Fibroblast of skin of scalp (primary cell): ENCODE results near the gene PARVG. TPM values are rescaled to one million over a fixed set of nuclear protein-coding genes. Genes with fewer than 3 reads are reported as not detected.

Source experiments
- DNase-seq: peaks from one replicate; pipeline ENCODE4 v3.0.0-alpha.2; 2013
- polyA plus RNA-seq, 2 experiments: library from polyadenylated mRNA; unstranded; fragments of 120-200 nt; gene quantifications; one replicate each; pipeline ENCODE4 v1.2.1, GENCODE V29; 2013; ENCODE audit not compliant: insufficient read length in 2 of 2

The PARVG gene, protein sequence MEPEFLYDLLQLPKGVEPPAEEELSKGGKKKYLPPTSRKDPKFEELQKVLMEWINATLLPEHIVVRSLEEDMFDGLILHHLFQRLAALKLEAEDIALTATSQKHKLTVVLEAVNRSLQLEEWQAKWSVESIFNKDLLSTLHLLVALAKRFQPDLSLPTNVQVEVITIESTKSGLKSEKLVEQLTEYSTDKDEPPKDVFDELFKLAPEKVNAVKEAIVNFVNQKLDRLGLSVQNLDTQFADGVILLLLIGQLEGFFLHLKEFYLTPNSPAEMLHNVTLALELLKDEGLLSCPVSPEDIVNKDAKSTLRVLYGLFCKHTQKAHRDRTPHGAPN
- polyA plus RNA-seq (2013, experiment 1 of 2; ENCODE audit: insufficient read length) = not detected
- 0.17 TPM for polyA plus RNA-seq (2013, experiment 2 of 2; ENCODE audit: insufficient read length)

- no peak for DNase-seq
Observed at GRCh38 chr22:44180706-44181032, at the start of gene PARVG. Gene PARVG, plus strand, starts transcription at chr22:44180925. Its CDS starts 2,405 bp downstream, at chr22:44183330.

DNA sequence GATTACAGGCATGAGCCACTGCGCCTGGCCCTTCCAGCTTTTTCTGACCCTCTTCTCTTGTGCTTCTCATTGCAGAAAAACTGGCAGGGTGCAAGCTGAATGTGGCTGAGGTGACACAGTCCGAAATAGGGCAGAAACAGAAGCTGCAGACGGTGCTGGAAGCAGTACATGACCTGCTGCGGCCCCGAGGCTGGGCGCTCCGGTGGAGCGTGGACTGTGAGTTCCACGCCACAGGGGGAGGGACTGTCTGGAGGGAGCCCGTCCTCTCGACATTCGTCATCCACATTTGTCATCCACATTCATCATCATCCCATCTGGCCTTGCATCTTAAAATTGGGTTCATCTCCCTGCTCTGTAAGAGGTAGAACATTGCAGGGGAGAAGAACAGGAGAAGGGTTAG, 49.3 kb upstream of the PARVG start:
- DNase-seq = no peak

DNA sequence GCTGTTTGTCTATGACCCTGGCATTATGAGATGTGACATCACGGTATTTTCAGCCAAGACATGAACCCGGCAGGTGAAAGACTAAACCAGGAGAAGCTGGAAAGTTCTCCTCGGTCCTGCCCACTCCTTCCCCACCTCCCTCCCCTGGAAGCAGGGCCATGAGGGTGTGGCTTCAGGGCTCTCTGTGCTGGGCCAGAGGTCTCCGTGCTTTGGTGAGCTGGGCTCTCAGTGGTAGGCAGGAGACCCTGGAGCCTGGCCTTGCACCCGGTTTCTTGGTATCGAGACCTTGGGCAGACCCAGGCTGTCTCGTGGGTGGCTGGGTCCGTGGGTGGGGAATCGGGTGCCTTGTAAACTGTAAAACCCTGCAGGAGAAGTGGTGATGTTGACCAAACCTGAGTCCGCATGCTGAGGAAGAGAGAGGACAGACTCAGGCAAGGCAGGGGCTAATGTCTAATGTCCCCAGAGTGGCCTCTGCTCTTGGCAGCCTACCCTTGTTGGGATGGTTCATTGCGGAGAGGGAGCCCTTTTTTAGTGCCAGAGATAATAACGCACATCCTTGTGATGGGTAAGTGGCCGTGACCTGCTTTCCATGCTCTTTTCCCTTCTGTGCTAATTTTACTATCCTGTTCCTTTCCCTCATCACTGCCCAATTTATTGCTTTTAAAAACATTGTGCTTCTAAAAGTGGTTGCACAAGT, 48.6 kb upstream of the PARVG start:
- no peak for DNase-seq

- DNase-seq = no peak
Observed at GRCh38 chr22:44132724-44133123, 48.0 kb upstream of the PARVG start.

- DNase-seq = peak; percentile 63
Observed at GRCh38 chr22:44133161-44133560, 47.6 kb upstream of the PARVG start.

DNA sequence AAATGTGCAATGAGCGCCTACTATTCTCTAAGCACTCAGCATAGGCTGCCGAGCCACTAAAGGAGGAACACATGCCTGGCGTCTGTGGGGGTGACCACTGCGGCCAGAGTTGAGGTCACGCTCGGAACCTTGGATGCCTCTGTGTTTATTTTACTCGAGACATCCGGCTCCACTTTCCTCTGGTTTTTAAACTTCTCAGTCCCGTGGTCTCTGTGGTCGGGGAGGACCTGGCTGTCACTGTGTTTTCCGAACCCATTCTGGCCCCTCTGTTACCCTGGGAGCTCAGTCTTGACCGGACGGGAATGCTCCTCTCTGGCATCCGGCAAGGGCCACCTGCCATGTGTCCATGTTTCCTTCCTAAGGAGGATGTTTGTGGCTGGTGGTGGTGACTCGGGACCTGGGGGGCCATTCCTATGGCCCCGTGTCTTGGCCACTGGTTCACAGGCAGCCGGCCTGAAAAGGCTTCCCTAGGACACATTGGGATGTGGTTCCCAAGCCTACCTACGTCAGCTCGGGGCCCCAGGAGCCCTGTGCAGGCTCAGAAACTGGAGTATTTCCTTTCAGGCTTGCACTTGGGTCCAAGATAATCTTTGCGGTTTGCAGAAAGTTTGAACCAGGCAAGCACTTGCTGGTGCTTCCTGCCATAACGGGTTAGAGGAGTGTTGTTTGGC, 46.7 kb upstream of the PARVG start:
- DNase-seq = peak; percentile 22

- no peak for DNase-seq
Observed at GRCh38 chr22:44136112-44136511, 44.6 kb upstream of the PARVG start.

DNA sequence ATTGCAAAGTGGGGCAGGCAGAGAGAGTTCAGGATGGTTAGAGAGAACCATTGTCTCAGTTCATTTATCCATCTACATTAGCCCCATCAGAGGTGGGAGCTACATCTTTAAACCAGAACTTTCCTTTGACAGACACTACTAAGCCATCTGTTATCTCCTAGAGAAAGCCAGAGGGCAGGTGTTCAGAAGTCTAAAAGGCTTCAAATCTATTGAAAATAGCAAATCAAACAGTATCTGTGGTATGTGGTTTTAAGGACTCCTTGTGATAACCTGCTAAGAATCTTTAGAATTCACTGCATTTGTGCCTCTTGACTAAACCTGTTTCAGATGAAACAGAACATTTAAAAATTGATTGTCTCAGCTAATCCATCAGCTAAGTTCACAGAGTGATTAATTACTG, 43.9 kb upstream of the PARVG start:
- DNase-seq = no peak

DNA sequence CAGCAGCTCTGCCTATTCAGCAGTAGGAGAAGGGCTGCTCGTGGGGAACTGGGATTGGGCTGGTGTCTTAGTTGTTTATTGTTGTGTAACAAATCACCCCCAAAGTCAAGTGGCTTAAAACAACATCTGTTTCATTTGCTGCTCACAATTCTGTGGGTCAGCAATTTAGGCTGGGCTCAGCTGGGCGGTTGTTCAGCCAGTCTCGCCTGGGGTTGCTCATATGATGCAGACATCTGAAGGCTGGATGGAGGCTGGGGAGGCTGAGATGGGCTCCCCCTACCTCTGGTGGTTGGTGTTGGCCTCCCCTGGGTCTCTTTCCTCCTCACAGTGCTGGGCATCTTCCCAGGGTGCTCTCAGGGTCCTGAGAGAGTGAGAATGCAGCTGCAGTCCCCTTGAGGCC, 43.3 kb upstream of the PARVG start:
- DNase-seq = no peak

GRCh38 chr22:44139773-44140172, 41.0 kb upstream of the PARVG start:
- no peak for DNase-seq

DNA sequence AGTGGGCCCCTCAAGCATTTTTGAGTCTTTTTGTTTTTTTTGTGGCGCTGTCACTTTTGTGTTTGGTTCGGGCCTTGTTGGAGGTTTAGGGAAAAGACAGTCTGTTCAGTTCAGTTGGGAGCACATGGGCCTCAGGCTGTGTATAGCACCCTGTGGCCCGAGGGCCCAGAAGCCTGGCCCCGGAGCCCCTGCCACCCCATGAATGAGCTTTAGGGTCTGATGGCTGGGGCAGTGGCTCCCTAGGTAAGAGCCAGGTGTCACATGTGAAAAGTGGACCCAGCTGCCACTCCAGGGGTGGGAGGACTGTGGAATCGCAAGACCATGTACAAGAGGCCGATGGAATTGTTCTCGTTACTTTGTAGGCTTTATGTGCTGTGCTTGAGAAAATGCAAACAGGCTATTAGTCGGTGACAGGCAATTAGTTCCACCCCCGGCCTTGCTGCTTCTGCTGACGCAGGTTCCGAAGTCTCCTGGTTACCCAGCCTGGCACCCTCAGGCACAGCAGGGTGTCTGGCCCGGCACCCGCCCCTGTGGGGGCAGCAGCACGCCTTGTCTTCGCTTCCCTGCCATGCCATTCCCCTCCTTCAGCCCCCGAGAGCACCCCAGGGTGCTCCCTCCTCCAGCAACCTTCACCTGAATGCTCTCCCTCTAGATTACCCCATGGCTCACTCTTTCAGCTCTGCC, 38.2 kb upstream of the PARVG start:
- no peak for DNase-seq

GRCh38 chr22:44143105-44143474, 37.6 kb upstream of the PARVG start:
- no peak for DNase-seq

- no peak for DNase-seq
Observed at GRCh38 chr22:44143579-44143978, 37.1 kb upstream of the PARVG start.

DNA sequence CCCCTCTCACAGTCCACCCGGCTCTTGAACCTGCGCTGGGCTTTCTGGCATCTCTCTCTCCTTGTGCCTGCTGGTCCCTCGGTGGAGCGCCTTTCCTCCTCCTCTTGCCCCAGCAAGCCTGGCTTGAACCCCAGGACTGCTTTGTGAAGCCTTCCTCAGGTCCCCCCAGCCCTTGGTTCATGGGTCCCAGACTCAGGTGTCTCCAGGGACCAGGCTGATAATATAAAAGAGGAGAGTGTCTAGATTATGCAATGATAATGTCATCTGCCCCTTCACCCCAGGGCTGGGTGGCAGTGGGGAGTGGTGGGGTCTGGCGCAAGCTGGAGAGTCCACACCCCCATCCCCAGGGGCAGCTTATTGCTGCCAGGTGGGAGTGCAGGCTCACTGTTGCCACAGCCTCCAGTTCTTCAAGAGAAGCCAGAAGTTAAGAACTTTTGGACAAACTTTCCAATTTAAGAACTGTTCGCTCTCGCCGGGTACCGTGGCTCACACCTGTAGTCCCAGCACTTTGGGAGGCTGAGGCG, 36.6 kb upstream of the PARVG start:
- DNase-seq = no peak

DNA sequence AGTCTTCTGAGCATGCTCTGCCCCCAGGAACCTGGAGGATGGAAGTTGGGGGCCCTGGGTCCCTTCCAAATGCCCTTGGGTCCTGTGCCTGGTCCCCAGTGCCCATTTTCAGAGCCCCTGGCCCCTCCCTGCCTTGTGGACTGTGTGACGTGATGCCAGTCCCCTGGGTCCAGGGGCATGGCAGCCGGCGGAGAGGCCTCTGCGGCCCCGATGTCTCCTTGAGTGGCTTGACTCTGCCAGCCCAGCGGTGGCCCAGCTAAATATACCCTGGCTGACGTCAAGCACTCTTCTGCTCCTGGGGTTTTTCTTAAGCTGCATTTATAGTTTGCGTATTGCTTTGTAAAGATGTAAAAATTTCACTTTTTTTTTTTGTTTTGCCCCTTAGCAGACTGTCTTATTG, 35.2 kb upstream of the PARVG start:
- DNase-seq = peak; percentile 74

DNA sequence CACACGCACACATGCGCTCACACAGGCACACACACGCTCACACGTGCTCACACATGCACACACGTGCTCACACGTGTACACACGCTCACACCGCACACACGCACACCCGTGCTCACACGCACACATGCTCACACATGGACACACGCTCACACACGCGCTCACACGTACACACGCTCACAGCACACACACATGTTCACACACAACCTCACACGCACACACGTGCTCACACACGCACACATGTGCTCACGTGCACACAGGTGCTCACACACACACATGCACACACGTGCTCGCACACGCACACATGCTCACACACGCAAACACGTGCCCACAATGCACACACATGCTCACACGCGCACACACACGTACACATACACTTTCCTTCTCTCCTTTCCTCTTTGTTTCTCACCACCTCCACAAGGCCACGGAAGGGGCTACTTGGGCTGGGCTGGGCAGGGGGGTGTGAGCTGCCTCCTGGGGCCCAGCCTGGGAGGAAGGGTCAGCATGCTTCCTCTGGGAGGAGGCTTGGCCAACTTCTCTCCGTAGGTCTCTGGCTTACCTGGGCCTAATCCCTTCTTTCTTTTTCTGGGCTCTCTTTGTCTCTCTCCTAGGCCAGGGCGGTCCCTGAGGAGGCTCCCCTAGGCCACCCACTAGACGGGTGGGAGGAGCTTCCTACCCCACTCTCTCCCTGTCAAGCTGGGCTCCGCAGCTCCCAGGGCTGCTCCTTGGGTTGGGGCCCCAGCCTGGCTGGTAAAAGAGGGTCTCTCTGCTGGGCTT, 34.5 kb upstream of the PARVG start:
- DNase-seq = no peak

DNA sequence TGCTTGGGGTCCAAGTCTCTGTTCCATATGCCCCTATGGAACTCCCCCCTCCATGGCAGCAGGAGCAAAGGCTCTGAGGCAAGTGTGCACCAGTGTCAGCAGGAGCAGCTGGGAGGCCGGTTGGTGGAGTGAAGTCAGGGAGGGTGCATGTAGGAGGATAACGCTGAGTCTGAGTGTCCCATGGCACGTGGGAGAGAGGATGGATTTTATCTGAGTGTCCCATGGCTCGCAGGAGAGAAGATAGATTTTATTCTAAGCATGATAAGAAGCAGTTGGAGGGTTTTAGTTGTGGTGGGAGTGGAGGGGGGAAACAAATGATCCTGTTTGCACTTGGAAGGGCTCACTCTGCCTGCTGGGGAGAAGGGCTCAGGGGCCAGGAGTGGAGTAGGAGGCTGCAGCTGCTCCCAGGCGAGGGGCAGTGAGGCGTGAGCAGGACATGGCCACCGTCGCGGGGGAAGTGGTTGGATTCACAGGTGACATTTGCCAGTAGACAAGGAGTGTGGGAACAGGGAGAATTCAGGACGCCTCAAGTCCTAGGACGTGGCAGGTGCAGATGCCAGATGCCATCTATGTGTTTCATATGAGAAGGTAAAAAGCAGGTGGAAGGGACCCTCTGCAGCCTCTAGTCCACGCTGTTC, 33.6 kb upstream of the PARVG start:
- no peak for DNase-seq

DNA sequence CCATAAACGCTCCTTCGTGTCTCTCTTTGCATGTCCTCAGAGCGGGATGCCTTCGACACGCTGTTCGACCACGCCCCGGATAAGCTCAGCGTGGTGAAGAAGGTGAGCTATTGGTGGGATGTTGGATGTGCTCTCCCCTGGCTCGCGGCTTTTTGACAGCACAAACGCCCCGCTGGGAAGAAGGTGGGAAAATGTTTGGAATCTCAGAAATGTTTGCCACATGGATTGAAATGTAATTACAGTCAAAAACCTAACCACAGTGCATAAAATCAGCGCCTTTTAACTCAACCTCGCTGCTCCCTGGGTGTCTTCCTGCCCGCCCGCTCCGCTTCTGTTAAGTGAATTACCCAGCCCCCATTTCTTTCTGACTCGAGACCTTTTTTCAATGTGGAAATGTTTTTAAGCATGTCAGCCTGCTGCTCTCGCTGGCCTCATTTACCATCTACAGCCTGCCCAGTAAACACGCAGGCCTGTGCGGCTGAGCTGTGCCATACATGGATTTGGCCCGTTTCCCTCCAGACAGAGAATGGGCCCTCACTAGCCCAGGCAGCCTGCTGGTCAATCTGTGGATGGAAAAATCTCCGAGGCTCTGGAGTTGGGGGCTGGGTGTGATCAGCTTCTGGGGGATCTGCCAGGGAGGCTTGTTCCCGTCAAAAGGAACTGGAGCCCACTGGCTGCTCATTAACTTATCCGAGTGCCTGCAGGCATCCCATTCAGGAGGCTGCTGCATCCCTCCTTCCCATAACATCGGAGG, 32.7 kb upstream of the PARVG start:
- peak; percentile 90 for DNase-seq

DNA sequence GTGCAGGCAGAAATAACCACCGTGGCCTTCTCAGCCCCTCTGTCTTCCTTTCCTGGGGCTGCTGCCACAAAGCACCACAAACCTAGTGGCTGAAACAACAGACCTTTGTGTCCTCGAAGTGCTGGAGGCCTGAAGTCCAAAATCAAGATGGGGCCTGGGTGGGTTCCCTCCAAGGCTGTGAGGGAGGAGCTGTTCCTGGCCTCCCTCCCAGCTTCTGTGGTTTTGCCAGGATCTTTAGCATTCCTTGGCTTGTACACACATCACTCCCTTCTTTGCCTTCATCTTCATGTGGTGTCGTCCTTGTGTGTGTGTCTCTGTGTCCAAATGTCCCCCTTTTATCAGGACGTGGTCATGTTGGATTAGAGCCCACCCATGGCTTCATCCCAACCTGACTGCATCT, 29.0 kb upstream of the PARVG start:
- peak; percentile 91 for DNase-seq

DNA sequence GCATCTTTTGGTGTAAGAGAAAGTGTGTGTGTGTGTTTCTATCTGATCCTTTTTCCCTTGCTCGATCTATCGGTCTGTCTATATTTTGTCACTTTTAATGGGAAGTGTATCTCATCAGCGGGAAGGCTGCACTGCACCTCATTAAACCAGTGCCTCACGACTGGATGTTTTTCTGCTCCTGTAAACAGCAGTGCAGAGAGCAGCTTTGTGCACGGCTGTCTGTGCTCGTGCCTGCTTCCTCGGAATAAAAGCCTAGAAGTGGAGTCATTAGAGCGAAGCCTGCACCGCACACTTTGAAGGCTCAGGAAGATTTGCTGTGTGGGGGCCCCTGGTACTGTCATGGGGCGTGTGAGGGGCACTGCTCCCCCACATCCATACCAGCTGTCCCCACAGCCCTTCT, 27.0 kb upstream of the PARVG start:
- DNase-seq = no peak

DNA sequence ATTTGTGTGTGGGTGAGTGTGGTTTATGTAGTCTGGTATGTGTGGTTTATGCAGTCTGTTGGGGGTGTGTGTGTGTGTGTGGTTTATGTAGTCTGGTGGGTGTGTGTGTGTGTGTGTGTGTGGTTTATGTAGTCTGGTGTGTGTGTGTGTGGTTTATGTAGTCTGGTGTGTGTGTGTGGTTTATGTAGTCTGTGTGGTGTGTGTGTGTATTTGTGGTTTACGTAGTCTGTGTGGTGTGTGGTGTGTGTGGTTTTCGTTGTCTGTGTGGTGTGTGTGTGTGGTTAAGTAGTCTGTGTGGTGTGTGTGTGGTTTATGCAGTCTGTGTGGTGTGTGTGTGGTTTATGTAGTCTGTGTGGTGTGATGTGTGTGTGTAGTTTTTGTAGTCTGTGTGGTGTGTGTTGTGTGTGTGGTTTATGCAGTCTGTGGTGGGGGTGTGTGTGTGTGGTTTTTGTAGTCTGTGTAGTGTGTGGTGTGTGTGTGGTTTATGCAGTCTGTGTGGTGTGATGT, 26.2 kb upstream of the PARVG start:
- DNase-seq = peak; percentile 88
